ENCODE measurements around the gene GAREM1.

The GAREM1 gene

GRCh38 chr18:32310101-32310500, 160.6 kb downstream of the GAREM1 start:
- H3K9ac ChIP-seq (ENCODE audit: low read length) = no peak overlapping the region
- H3K4me3 ChIP-seq (ENCODE audit: low read depth, low read length, poor library complexity, severe bottlenecking) = no peak overlapping the region
- H3K79me2 ChIP-seq (ENCODE audit: insufficient read depth, low read length) = no peaks in the 10 kb centered on the region
- H3K4me1 ChIP-seq (ENCODE audit: insufficient read depth, low read length, severe bottlenecking) = no peaks in the 10 kb centered on the region
- no peak overlapping the region for H3K4me2 ChIP-seq (ENCODE audit: low read length)
- H3K9me3 ChIP-seq (ENCODE audit: low read length) = no peaks in the 10 kb centered on the region
- H4K20me1 ChIP-seq (ENCODE audit: insufficient read depth, low read length) = no peaks in the 10 kb centered on the region
- H3K27ac ChIP-seq (ENCODE audit: low read depth, low read length, poor library complexity, severe bottlenecking) = no peak overlapping the region
- H3K27me3 ChIP-seq (ENCODE audit: insufficient read depth, low read length) = 0 out of 2 replicates have a peak, but pooled peaks cover 7% of the 10 kb centered on the region
- no peak for TF ChIP-seq CTCF (IDR thresholded peaks at IDR 0.05; ENCODE audit: low read length)
- TF ChIP-seq EZH2 (IDR thresholded peaks at IDR 0.05; ENCODE audit: borderline replicate concordance, low read length) = no peak
- H3F3A ChIP-seq (ENCODE audit: insufficient read depth, low read length) = no peaks in the 10 kb centered on the region
- no peaks in the 10 kb centered on the region for H3K9me2 ChIP-seq (ENCODE audit: low read depth, low read length)
- no peaks in the 10 kb centered on the region for H3K36me3 ChIP-seq (ENCODE audit: insufficient read depth, low read length)
- H2AFZ ChIP-seq (ENCODE audit: low read length) = no peak overlapping the region

GRCh38 chr18:32308493-32309120, 162.1 kb downstream of the GAREM1 start:
- no peaks in the 10 kb centered on the region for H3K4me1 ChIP-seq (ENCODE audit: insufficient read depth, low read length, severe bottlenecking)
- 0 out of 2 replicates have a peak, but pooled peaks cover 7% of the 10 kb centered on the region for H3K27me3 ChIP-seq (ENCODE audit: insufficient read depth, low read length)
- no peaks in the 10 kb centered on the region for H3K36me3 ChIP-seq (ENCODE audit: insufficient read depth, low read length)
- H3K9me2 ChIP-seq (ENCODE audit: low read depth, low read length) = no peaks in the 10 kb centered on the region
- no peak overlapping the region for H3K27ac ChIP-seq (ENCODE audit: low read depth, low read length, poor library complexity, severe bottlenecking)
- H3K79me2 ChIP-seq (ENCODE audit: insufficient read depth, low read length) = no peaks in the 10 kb centered on the region
- no peak overlapping the region for H2AFZ ChIP-seq (ENCODE audit: low read length)
- H3F3A ChIP-seq (ENCODE audit: insufficient read depth, low read length) = no peaks in the 10 kb centered on the region
- H4K20me1 ChIP-seq (ENCODE audit: insufficient read depth, low read length) = no peaks in the 10 kb centered on the region
- H3K4me2 ChIP-seq (ENCODE audit: low read length) = no peak overlapping the region
- H3K9me3 ChIP-seq (ENCODE audit: low read length) = no peaks in the 10 kb centered on the region
- TF ChIP-seq CTCF (IDR thresholded peaks at IDR 0.05; ENCODE audit: low read length) (no peak), EZH2 (IDR thresholded peaks at IDR 0.05; ENCODE audit: borderline replicate concordance, low read length) (no peak)
- no peak overlapping the region for H3K9ac ChIP-seq (ENCODE audit: low read length)
- no peak overlapping the region for H3K4me3 ChIP-seq (ENCODE audit: low read depth, low read length, poor library complexity, severe bottlenecking)

GRCh38 chr18:32303400-32303799, 167.3 kb downstream of the GAREM1 start:
- H3K79me2 ChIP-seq (ENCODE audit: insufficient read depth, low read length) = no peaks in the 10 kb centered on the region
- no peaks in the 10 kb centered on the region for H3K9me2 ChIP-seq (ENCODE audit: low read depth, low read length)
- no peak for TF ChIP-seq EZH2 (IDR thresholded peaks at IDR 0.05; ENCODE audit: borderline replicate concordance, low read length)
- TF ChIP-seq CTCF (IDR thresholded peaks at IDR 0.05; ENCODE audit: low read length) = no peak
- no peak overlapping the region for H3K4me2 ChIP-seq (ENCODE audit: low read length)
- no peaks in the 10 kb centered on the region for H4K20me1 ChIP-seq (ENCODE audit: insufficient read depth, low read length)
- H3K9me3 ChIP-seq (ENCODE audit: low read length) = no peaks in the 10 kb centered on the region
- no peaks in the 10 kb centered on the region for H3F3A ChIP-seq (ENCODE audit: insufficient read depth, low read length)
- H3K27me3 ChIP-seq (ENCODE audit: insufficient read depth, low read length) = no peaks in the 10 kb centered on the region
- no peaks in the 10 kb centered on the region for H3K36me3 ChIP-seq (ENCODE audit: insufficient read depth, low read length)
- no peak overlapping the region for H2AFZ ChIP-seq (ENCODE audit: low read length)
- no peak overlapping the region for H3K4me3 ChIP-seq (ENCODE audit: low read depth, low read length, poor library complexity, severe bottlenecking)
- no peak overlapping the region for H3K9ac ChIP-seq (ENCODE audit: low read length)
- H3K27ac ChIP-seq (ENCODE audit: low read depth, low read length, poor library complexity, severe bottlenecking) = no peak overlapping the region
- H3K4me1 ChIP-seq (ENCODE audit: insufficient read depth, low read length, severe bottlenecking) = no peaks in the 10 kb centered on the region
